K562 (cell line): ENCODE results near the gene ETFBKMT. TPM values are rescaled to one million over a fixed set of nuclear protein-coding genes. Genes with fewer than 3 reads are reported as not detected.

Experiments
- BCL6 ChIP-seq: fragments of 250-450 bp; sonication (Bioruptor Pico); IDR thresholded peaks from 2 replicates; pipeline ENCODE4 v1.4.0; 2020
- BDP1 ChIP-seq: IDR thresholded peaks from 3 replicates; pipeline ENCODE4 v1.6.1; 2011; ENCODE audit not compliant: insufficient read length, insufficient read depth
- CEBPZ ChIP-seq: fragments of 150-350 bp; IDR thresholded peaks from 2 replicates; pipeline ENCODE4 v1.6.1; 2014; ENCODE audit warnings: low read depth, mild to moderate bottlenecking, low read length, borderline replicate concordance
- CTCFL ChIP-seq: IDR thresholded peaks from 2 replicates; pipeline ENCODE4 v1.6.1; 2011; ENCODE audit warnings: borderline replicate concordance, low read depth, mild to moderate bottlenecking, moderate library complexity, low read length; ENCODE audit not compliant: insufficient read depth, poor library complexity, severe bottlenecking
- ELF2 ChIP-seq: fragments of 250-450 bp; sonication (Bioruptor Pico); IDR thresholded peaks from 2 replicates; pipeline ENCODE4 v1.5.0; 2021; ENCODE audit warnings: mild to moderate bottlenecking
- ELF4 ChIP-seq: fragments of 450-650 bp; formaldehyde crosslinking; IDR thresholded peaks from 2 replicates; pipeline ENCODE4 v1.4.0; 2022; ENCODE audit warnings: missing genetic modification characterization
- HNRNPL ChIP-seq: fragments of 200-400 bp; formaldehyde crosslinking; IDR thresholded peaks from 2 replicates; pipeline ENCODE4 v1.6.1; 2017; ENCODE audit warnings: low read depth, mild to moderate bottlenecking, low read length
- HSF4 ChIP-seq: fragments of 250-450 bp; sonication (Bioruptor Pico); IDR thresholded peaks from 2 replicates; pipeline ENCODE4 v2.1.2; 2022; ENCODE audit warnings: mild to moderate bottlenecking, moderate library complexity, borderline replicate concordance
- KLF10 ChIP-seq: fragments of 250-450 bp; sonication (Bioruptor Pico); IDR thresholded peaks from 2 replicates; pipeline ENCODE4 v1.6.1; 2021; ENCODE audit warnings: matching md5 sums
- L3MBTL2 ChIP-seq: fragments of 450-650 bp; IDR thresholded peaks from 2 replicates; pipeline ENCODE4 v1.6.1; 2016; ENCODE audit warnings: mild to moderate bottlenecking, moderate library complexity
- MAFF ChIP-seq: IDR thresholded peaks from 2 replicates; pipeline ENCODE4 v1.6.1; 2012; ENCODE audit warnings: low read length, improper control_type of control experiment
- NR2C1 ChIP-seq, 2 experiments: fragments of 450-650 bp; IDR thresholded peaks; 2 replicates each; pipeline ENCODE4 v1.6.1; 2017; ENCODE audit warnings: mild to moderate bottlenecking in 2 of 2, antibody characterized with exemption in 1 of 2, inconsistent platforms in 1 of 2, missing compliant biosample characterization in 1 of 2, missing genetic modification characterization in 1 of 2
- PHTF2 ChIP-seq: fragments of 250-450 bp; sonication (Bioruptor Pico); IDR thresholded peaks from 2 replicates; pipeline ENCODE4 v1.5.0; 2021; ENCODE audit warnings: mild to moderate bottlenecking
- POLR2AphosphoS5 ChIP-seq: IDR thresholded peaks from 2 replicates; pipeline ENCODE4 v1.6.1; 2011; ENCODE audit warnings: mild to moderate bottlenecking, low read depth, low read length, moderate library complexity; ENCODE audit not compliant: control insufficient read depth, insufficient read depth
- RBFOX2 ChIP-seq: fragments of 200-400 bp; formaldehyde crosslinking; IDR thresholded peaks from 2 replicates; pipeline ENCODE4 v1.6.1; 2017; ENCODE audit warnings: low read depth, mild to moderate bottlenecking, low read length, moderate library complexity
- RBM25 ChIP-seq: fragments of 200-400 bp; formaldehyde crosslinking; IDR thresholded peaks from 2 replicates; pipeline ENCODE4 v1.6.1; 2018; ENCODE audit warnings: low read length, low read depth, moderate library complexity; ENCODE audit not compliant: severe bottlenecking
- RBM39 ChIP-seq: fragments of 200-400 bp; formaldehyde crosslinking; optimal IDR thresholded peaks from 2 replicates; pipeline ENCODE3; 2018; ENCODE audit warnings: low read depth, low read length
- ZNF239 ChIP-seq: fragments of 250-450 bp; sonication (Bioruptor Pico); IDR thresholded peaks from 2 replicates; pipeline ENCODE4 v1.4.0; 2020; ENCODE audit warnings: mild to moderate bottlenecking
- ZNF24 ChIP-seq: fragments of 450-650 bp; IDR thresholded peaks from 2 replicates; pipeline ENCODE4 v1.6.1; 2016
- ZNF263 ChIP-seq: sonication (generic); formaldehyde crosslinking; IDR thresholded peaks from 2 replicates; pipeline ENCODE4 v1.8.0; 2022; ENCODE audit warnings: mild to moderate bottlenecking, missing genetic modification reagents, borderline replicate concordance
- ZNF311 ChIP-seq: fragments of 250-450 bp; sonication (Bioruptor Pico); IDR thresholded peaks from 2 replicates; pipeline ENCODE4 v1.4.0; 2020; ENCODE audit warnings: mild to moderate bottlenecking, moderate library complexity
- ZNF449 ChIP-seq: fragments of 250-450 bp; sonication (Bioruptor Pico); IDR thresholded peaks from 2 replicates; pipeline ENCODE4 v1.8.0; 2022; ENCODE audit warnings: moderate library complexity, mild to moderate bottlenecking, inconsistent platforms
- polyA plus RNA-seq, 8 experiments: library from polyadenylated mRNA; depleted of rRNA in 4 of 8; stranded (reverse) in 5 of 8; unstranded in 3 of 8; fragments of >200 nt; fragmentation: Nextera tagmentation in 2 of 8; fragmentation: Illumina TruSeq in 1 of 8; extraction: Ambion mirVana in 2 of 8; extraction: Trizol in 1 of 8; gene quantifications; 2 replicates each; pipeline versions ENCODE4 v1.2.1 to v1.2.3, GENCODE V29; 2011 to 2014; ENCODE audit warnings: inconsistent platforms in 1 of 8, missing spikeins in 1 of 8
- total RNA-seq, 7 experiments: library from RNA; depleted of rRNA in 6 of 7; stranded (reverse); fragments of >200 nt in 6 of 7; fragmentation: Illumina TruSeq in 2 of 7; extraction: Trizol in 2 of 7; gene quantifications; 2 replicates each; pipeline versions ENCODE4 v1.2.1 to v1.2.3, GENCODE V29; 2011 to 2021; ENCODE audit warnings: low replicate concordance in 1 of 7

ETFBKMT gene
- total and polyA plus RNA-seq, 9 of the 15 experiments (the other 6 are each of a cell fraction or from before 2014, with no cell fraction given) = 0.18 to 1.7 (median 0.96) TPM

GRCh38 chr12:31622038-31622437, 37.5 kb upstream of the ETFBKMT start (continued):
- TF ChIP-seq CTCFL (no peak), CEBPZ (no peak), BCL6 (CRISPR knock-in tag) (no peak), RBM25 (no peak), RBFOX2 (no peak), NR2C1 (IDR thresholded peaks at IDR 0.05) (0 out of 2 replicates have a peak, but pooled peaks have one; percentile 18), NR2C1 (tag; IDR thresholded peaks at IDR 0.05) (no peak), ZNF449 (CRISPR knock-in tag) (no peak), ZNF24 (no peak), ELF2 (no peak), MAFF (0 out of 2 replicates have a peak, but pooled peaks have one; percentile 23), ZNF311 (CRISPR knock-in tag) (no peak), HSF4 (no peak), ELF4 (no peak), L3MBTL2 (peak; percentile 34; the same call in 1 of the 2 replicates), PHTF2 (CRISPR knock-in tag) (no peak), ZNF263 (no peak), POLR2AphosphoS5 (no peak), ZNF239 (CRISPR knock-in tag) (no peak), RBM39 (no peak), KLF10 (CRISPR knock-in tag) (no peak), BDP1 (no peak), HNRNPL (no peak)
